WTC11 (cell line): ENCODE results near the gene SPATA45. TPM values are rescaled to one million over a fixed set of nuclear protein-coding genes. Genes with fewer than 3 reads are reported as not detected.

Experiments used
- ATAC-seq: fragments of 200-7000 bp; cut with Tn5 transposase; 2 replicates; pipeline ENCODE4 v1.10.0; 2021; ENCODE audit warnings: mild to moderate bottlenecking, moderate library complexity
- CTCF ChIA-PET: fragments of 300-600 bp; sonication (Branson Sonifier 250); formaldehyde crosslinking; loops from one replicate; lab custom pipeline; 2021; ENCODE audit warnings: antibody characterized with exemption; lab: Charles Lee
- POLR2A ChIA-PET: fragments of 350-600 bp; sonication (Branson Sonifier 250); formaldehyde crosslinking; loops from one replicate; lab custom pipeline; 2021; ENCODE audit warnings: antibody characterized with exemption; lab: Charles Lee
- DNase-seq: peaks from one replicate; pipeline ENCODE4 v3.0.0; 2021; ENCODE audit warnings: low spot score
- H3K27ac Mint-ChIP-seq: 2 replicates; pipeline ENCODE4 v1.8.0; 2021; ENCODE audit warnings: mixed read lengths
- H3K27me3 Mint-ChIP-seq: 2 replicates; pipeline ENCODE4 v1.8.0; 2021; ENCODE audit warnings: low read depth, mild to moderate bottlenecking, moderate library complexity, mixed read lengths
- H3K36me3 Mint-ChIP-seq: 2 replicates; pipeline ENCODE4 v1.8.0; 2021; ENCODE audit warnings: mixed read lengths
- H3K4me1 Mint-ChIP-seq: 2 replicates; pipeline ENCODE4 v1.8.0; 2022; ENCODE audit warnings: mixed read lengths
- H3K4me3 Mint-ChIP-seq: 2 replicates; pipeline ENCODE4 v1.8.0; 2021; ENCODE audit warnings: mild to moderate bottlenecking, moderate library complexity, mixed read lengths
- H3K9me3 Mint-ChIP-seq: 2 replicates; pipeline ENCODE4 v1.8.0; 2021; ENCODE audit warnings: mixed read lengths
- AR ChIP-seq: fragments of 250-450 bp; sonication (Bioruptor Pico); IDR thresholded peaks from 2 replicates; pipeline ENCODE4 v1.9.0; 2021; ENCODE audit warnings: mild to moderate bottlenecking
- ATF3 ChIP-seq: sonication (generic); formaldehyde crosslinking; conservative IDR thresholded peaks from 2 replicates; pipeline ENCODE4 v1.8.1; 2022; ENCODE audit warnings: mild to moderate bottlenecking, missing genetic modification reagents
- CBFB ChIP-seq: sonication (generic); formaldehyde crosslinking; IDR thresholded peaks from 2 replicates; pipeline ENCODE4 v1.8.1; 2022; ENCODE audit warnings: mild to moderate bottlenecking, low read depth, missing genetic modification reagents
- CDX4 ChIP-seq: fragments of 250-450 bp; sonication (Bioruptor Pico); IDR thresholded peaks from 2 replicates; pipeline ENCODE4 v1.9.0; 2021; ENCODE audit warnings: moderate library complexity, mild to moderate bottlenecking, inconsistent platforms, borderline replicate concordance
- E2F4 ChIP-seq: sonication (generic); formaldehyde crosslinking; IDR thresholded peaks from 2 replicates; pipeline ENCODE4 v1.8.1; 2022; ENCODE audit warnings: low read depth, mild to moderate bottlenecking, moderate library complexity, missing genetic modification reagents, borderline replicate concordance
- E2F5 ChIP-seq: sonication (generic); formaldehyde crosslinking; IDR thresholded peaks from 2 replicates; pipeline ENCODE4 v1.8.1; 2022; ENCODE audit warnings: mild to moderate bottlenecking, moderate library complexity, missing genetic modification reagents
- ELF4 ChIP-seq: sonication (generic); formaldehyde crosslinking; IDR thresholded peaks from 2 replicates; pipeline ENCODE4 v1.8.1; 2022; ENCODE audit warnings: low read depth, mild to moderate bottlenecking, moderate library complexity, missing genetic modification reagents
- EMX1 ChIP-seq: fragments of 250-450 bp; sonication (Bioruptor Pico); IDR thresholded peaks from 2 replicates; pipeline ENCODE4 v1.8.0; 2021; ENCODE audit warnings: mild to moderate bottlenecking
- ETV6 ChIP-seq: sonication (generic); formaldehyde crosslinking; IDR thresholded peaks from 2 replicates; pipeline ENCODE4 v1.8.1; 2022; ENCODE audit warnings: mild to moderate bottlenecking, missing genetic modification reagents
- GTF2I ChIP-seq: fragments of 250-450 bp; sonication (Bioruptor Pico); conservative IDR thresholded peaks from 2 replicates; pipeline ENCODE4 v1.4.0; 2021; ENCODE audit warnings: mild to moderate bottlenecking
- IRF1 ChIP-seq: sonication (generic); formaldehyde crosslinking; IDR thresholded peaks from 2 replicates; pipeline ENCODE4 v1.8.0; 2023; ENCODE audit warnings: missing genetic modification reagents
- JAZF1 ChIP-seq: fragments of 250-450 bp; sonication (Bioruptor Pico); IDR thresholded peaks from 2 replicates; pipeline ENCODE4 v1.9.0; 2021; ENCODE audit warnings: moderate library complexity, mild to moderate bottlenecking, inconsistent platforms
- JUN ChIP-seq: sonication (generic); formaldehyde crosslinking; IDR thresholded peaks from 2 replicates; pipeline ENCODE4 v1.8.0; 2023; ENCODE audit warnings: mild to moderate bottlenecking, missing genetic modification reagents
- KAT7 ChIP-seq: sonication (generic); formaldehyde crosslinking; IDR thresholded peaks from 2 replicates; pipeline ENCODE4 v1.8.1; 2023; ENCODE audit warnings: missing genetic modification reagents, mild to moderate bottlenecking, borderline replicate concordance
- NR3C1 ChIP-seq: sonication (generic); formaldehyde crosslinking; conservative IDR thresholded peaks from 2 replicates; pipeline ENCODE4 v1.8.1; 2023; ENCODE audit warnings: low read depth, mild to moderate bottlenecking, missing genetic modification reagents
- RELA ChIP-seq: sonication (generic); formaldehyde crosslinking; IDR thresholded peaks from 2 replicates; pipeline ENCODE4 v1.8.1; 2022; ENCODE audit warnings: missing genetic modification reagents, mild to moderate bottlenecking, borderline replicate concordance
- RORB ChIP-seq: fragments of 250-450 bp; sonication (Bioruptor Pico); IDR thresholded peaks from 2 replicates; pipeline ENCODE4 v1.9.0; 2021; ENCODE audit warnings: mild to moderate bottlenecking
- STAT6 ChIP-seq: sonication (generic); formaldehyde crosslinking; conservative IDR thresholded peaks from 2 replicates; pipeline ENCODE4 v1.8.1; 2023; ENCODE audit warnings: mild to moderate bottlenecking, low read depth, missing genetic modification reagents, moderate library complexity
- TCF7 ChIP-seq: sonication (generic); formaldehyde crosslinking; IDR thresholded peaks from 2 replicates; pipeline ENCODE4 v1.8.0; 2022; ENCODE audit warnings: mild to moderate bottlenecking, low read depth, missing genetic modification reagents, moderate library complexity
- ZMAT4 ChIP-seq: fragments of 250-450 bp; sonication (Bioruptor Pico); IDR thresholded peaks from 2 replicates; pipeline ENCODE4 v1.9.0; 2021; ENCODE audit warnings: mild to moderate bottlenecking
- ZNF121 ChIP-seq: sonication (generic); formaldehyde crosslinking; IDR thresholded peaks from 2 replicates; pipeline ENCODE4 v1.8.0; 2023; ENCODE audit warnings: missing genetic modification reagents
- ZNF219 ChIP-seq: sonication (generic); formaldehyde crosslinking; IDR thresholded peaks from 2 replicates; pipeline ENCODE4 v1.8.0; 2023; ENCODE audit warnings: missing genetic modification reagents, mild to moderate bottlenecking, borderline replicate concordance
- ZNF281 ChIP-seq: sonication (generic); formaldehyde crosslinking; IDR thresholded peaks from 2 replicates; pipeline ENCODE4 v1.8.0; 2023; ENCODE audit warnings: mild to moderate bottlenecking, missing genetic modification reagents
- total RNA-seq: library from RNA; stranded (reverse); gene quantifications from 3 replicates; pipeline ENCODE4 v1.2.3, GENCODE V29; 2021

SPATA45 gene
- total RNA-seq, 1 experiment from 2014 or later: 0.90 TPM

- TF ChIP-seq ETV6 (CRISPR knock-in tag): no peak
- no peak for TF ChIP-seq CBFB (CRISPR knock-in tag)
- TF ChIP-seq KAT7 (CRISPR knock-in tag): no peak
- TF ChIP-seq JAZF1: no peak
- no peak for TF ChIP-seq ZMAT4 (CRISPR knock-in tag)
- TF ChIP-seq IRF1: no peak
- TF ChIP-seq STAT6: no peak
- no peak for TF ChIP-seq TCF7 (CRISPR knock-in tag)
- TF ChIP-seq GTF2I (CRISPR knock-in tag): no peak
- no peak for TF ChIP-seq ELF4
- no peak for TF ChIP-seq ZNF281 (CRISPR knock-in tag)
- no peak for TF ChIP-seq NR3C1 (CRISPR knock-in tag)
These were observed 19.6 kb downstream of the SPATA45 start (continued) for GRCh38 chr1:212827831-212828278.

- Mint-ChIP-seq H3K27me3 (peaks cover 10% of the 10 kb centered on the region), H3K9me3 (peaks cover 33% of the 10 kb centered on the region), H3K27ac (no peak overlapping the region), H3K36me3 (peaks cover 27% of the 10 kb centered on the region), H3K4me1 (0 out of 2 replicates have a peak, but pooled peaks cover 2% of the 10 kb centered on the region), H3K4me3 (no peak overlapping the region)
- POLR2A ChIA-PET: no interaction called here
- no peak for DNase-seq
- CTCF ChIA-PET: interaction anchor here (1.2 kb wide), 1 partner anchor 12 kb away, joined by 5 read pairs; no protein-coding TSS in a partner anchor
- ATAC-seq: no peak
- TF ChIP-seq E2F5 (CRISPR knock-in tag): no peak
- no peak for TF ChIP-seq E2F4 (CRISPR knock-in tag)
- no peak for TF ChIP-seq ZNF121
- TF ChIP-seq RORB (CRISPR knock-in tag): no peak
- TF ChIP-seq AR (CRISPR knock-in tag): no peak
- no peak for TF ChIP-seq ATF3
- no peak for TF ChIP-seq CDX4
- TF ChIP-seq RELA (CRISPR knock-in tag): no peak
- TF ChIP-seq ZNF219 (CRISPR knock-in tag): no peak
- TF ChIP-seq JUN (CRISPR knock-in tag): no peak
- no peak for TF ChIP-seq EMX1
These were observed 20.2 kb downstream of the SPATA45 start for GRCh38 chr1:212827171-212827776.
